ENCODE measurements around the gene SLC2A4. TPM values are rescaled to one million over a fixed set of nuclear protein-coding genes. Genes with fewer than 3 reads are reported as not detected.

SLC2A4 gene
- polyA plus RNA-seq, 3 donors = not detected

DNA sequence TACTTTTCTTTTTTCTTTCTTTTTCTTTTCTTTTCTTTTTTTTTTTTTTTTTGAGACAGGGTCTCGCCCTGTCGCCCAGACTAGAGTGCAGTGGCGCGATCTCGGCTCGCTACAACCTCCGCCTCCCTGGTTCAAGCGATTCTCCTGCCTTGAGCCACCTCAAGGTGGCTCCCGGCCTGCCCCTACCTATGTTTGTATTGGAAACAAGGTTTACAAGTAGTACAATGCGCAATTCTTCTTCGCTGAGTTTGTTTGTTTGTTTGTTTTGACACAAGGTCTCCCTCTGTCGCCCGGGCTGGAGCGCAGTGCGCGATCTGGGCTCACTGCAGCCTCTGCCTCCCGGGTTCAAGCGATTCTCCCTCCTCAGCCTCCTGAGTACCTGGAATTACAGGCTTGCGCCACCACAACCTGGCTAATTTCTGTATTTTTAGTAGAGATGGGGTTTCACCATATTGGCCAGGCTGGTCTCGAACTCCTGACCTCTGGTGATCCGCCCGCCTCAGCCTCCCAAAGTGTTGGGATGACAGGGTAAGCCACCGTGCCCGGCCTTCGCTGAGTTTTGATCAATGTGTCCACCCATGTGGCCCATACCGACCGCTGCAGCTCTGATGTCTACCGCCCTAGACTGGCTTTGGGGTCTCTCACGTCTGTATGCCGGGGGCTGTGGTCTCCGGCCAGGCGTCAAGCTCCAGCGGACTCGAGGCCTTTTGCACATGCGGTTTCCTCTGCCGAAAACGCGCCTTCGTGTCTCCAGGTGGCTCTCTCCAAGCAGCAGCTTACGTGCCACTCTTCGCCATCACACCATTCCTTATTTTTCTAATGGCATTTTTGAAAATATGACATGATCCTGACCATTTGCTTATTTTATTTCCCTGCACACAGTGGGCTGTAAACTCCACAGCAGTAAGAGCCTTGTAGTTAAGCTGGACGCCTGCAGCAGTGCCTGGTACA is 14.0 kb downstream of the SLC2A4 start:
- Histone ChIP-seq H3K4me2 (replicated peaks; ENCODE audit: extremely low read depth, low read length, poor library complexity, severe bottlenecking) (peak overlapping the region; percentile 61), H4K20me1 (ENCODE audit: insufficient read depth, low read length) (no peaks in the 10 kb centered on the region), H3K4me1 (ENCODE audit: control insufficient read depth in 1 of 2, insufficient read depth in 2 of 2, low read length in 2 of 2) (peaks cover 21 to 32% of the 10 kb centered on the region in 2 donors), H2AFZ (ENCODE audit: insufficient read depth, low read depth, low read length, poor library complexity, severe bottlenecking) (no peak overlapping the region), H3K4me3 (replicated peaks in 1 of 3; ENCODE audit: low read depth in 2 of 3, low read length in 3 of 3) (peak overlapping the region in 1 of 3 experiments; percentile 44), H3K9ac (ENCODE audit: insufficient read depth, low read length, poor library complexity, severe bottlenecking) (no peak overlapping the region), H3K79me2 (ENCODE audit: insufficient read depth, low read length) (no peaks in the 10 kb centered on the region), H3K27ac (ENCODE audit: low read depth in 1 of 2, low read length in 2 of 2) (no peak overlapping the region), H3K27me3 (ENCODE audit: control insufficient read depth in 2 of 2, insufficient read depth in 2 of 2, low read length in 2 of 2) (peaks cover 35 to 54% of the 10 kb centered on the region in 2 donors), H3K9me3 (replicated peaks in 1 of 2; ENCODE audit: control insufficient read depth in 1 of 2, insufficient read depth in 1 of 2, low read length in 2 of 2) (peaks cover 0 to 13% of the 10 kb centered on the region in 2 donors), H3K36me3 (replicated peaks in 1 of 2; ENCODE audit: control insufficient read depth in 1 of 2, insufficient read depth in 2 of 2, low read length in 2 of 2) (no peaks in the 10 kb centered on the region)
- TF ChIP-seq, protein P1, sequence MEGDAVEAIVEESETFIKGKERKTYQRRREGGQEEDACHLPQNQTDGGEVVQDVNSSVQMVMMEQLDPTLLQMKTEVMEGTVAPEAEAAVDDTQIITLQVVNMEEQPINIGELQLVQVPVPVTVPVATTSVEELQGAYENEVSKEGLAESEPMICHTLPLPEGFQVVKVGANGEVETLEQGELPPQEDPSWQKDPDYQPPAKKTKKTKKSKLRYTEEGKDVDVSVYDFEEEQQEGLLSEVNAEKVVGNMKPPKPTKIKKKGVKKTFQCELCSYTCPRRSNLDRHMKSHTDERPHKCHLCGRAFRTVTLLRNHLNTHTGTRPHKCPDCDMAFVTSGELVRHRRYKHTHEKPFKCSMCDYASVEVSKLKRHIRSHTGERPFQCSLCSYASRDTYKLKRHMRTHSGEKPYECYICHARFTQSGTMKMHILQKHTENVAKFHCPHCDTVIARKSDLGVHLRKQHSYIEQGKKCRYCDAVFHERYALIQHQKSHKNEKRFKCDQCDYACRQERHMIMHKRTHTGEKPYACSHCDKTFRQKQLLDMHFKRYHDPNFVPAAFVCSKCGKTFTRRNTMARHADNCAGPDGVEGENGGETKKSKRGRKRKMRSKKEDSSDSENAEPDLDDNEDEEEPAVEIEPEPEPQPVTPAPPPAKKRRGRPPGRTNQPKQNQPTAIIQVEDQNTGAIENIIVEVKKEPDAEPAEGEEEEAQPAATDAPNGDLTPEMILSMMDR (IDR thresholded peaks at IDR 0.05) = no peak
- Mint-ChIP-seq H3K36me3 (peaks cover 0 to 6% of the 10 kb centered on the region in 2 donors), H3K9me3 (peaks cover 0 to 23% (median 12%) of the 10 kb centered on the region in 7 donors), H3K27ac (peak overlapping the region in 1 of 7 donors; percentile 46), H3K4me3 (peak overlapping the region in 1 of 2 donors; percentile 89), H3K27me3 (ENCODE audit: low read depth in 3 of 3) (peaks cover 62 to 85% (median 67%) of the 10 kb centered on the region in 3 donors), H3K4me1 (peaks cover 24% of the 10 kb centered on the region)
- DNase-seq = no peak
- intact Hi-C loops (cut with micrococcal nuclease) = loop anchor here (1.0 to 5.0 kb wide), 3 partner anchors 15 to 249 kb away; no protein-coding TSS in a partner anchor
- 47% methylated on average over 29 of the region's 42 CpGs for WGBS (ENCODE audit: insufficient coverage)

DNA sequence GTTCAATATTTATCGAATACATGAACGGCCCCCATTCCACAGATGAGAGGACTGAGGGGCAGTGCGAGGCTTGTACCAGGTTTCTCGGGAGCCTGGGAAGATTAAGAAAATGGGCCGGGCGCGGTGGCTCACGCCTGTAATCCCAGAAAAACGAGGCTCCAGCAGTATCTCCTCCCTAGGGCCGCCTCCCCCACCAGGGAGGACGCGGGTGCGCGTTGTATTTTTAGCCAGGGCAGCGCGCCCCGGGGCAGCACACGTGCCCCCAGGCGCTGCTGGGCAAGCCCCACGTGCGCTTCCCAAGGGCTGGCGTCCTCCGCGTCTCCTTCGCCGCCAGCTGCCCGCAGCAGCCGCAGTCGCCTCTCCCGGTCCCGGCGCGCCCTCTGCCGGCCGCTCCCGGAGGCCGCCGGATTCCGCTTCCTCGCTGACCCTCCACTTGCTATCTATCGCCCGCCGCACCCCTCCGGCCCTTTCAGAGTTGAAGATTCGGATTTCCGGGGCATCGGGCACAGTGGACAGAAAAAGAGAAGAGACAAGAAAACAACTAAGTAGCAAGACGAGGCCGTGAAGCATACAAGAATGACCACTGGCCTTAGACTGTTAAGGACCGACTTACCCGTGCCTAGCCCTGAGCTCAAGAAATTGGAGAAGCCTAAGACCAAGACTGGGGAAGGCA is 14.8 kb downstream of the SLC2A4 start:
- H3K27me3 ChIP-seq (ENCODE audit: control insufficient read depth in 2 of 2, insufficient read depth in 2 of 2, low read length in 2 of 2) = peaks cover 35 to 47% of the 10 kb centered on the region in 2 donors
- Mint-ChIP-seq H3K27me3 (ENCODE audit: low read depth in 3 of 3) (peaks cover 58 to 81% (median 68%) of the 10 kb centered on the region in 3 donors), H3K27ac (peak overlapping the region in 2 of 7 donors; percentile 58 to 62), H3K9me3 (peaks cover 0 to 23% (median 12%) of the 10 kb centered on the region in 7 donors), H3K4me3 (peak overlapping the region in 1 of 2 donors; percentile 89), H3K36me3 (peaks cover 0 to 6% of the 10 kb centered on the region in 2 donors), H3K4me1 (peaks cover 24% of the 10 kb centered on the region)
- H3K27ac ChIP-seq (ENCODE audit: low read depth in 1 of 2, low read length in 2 of 2) = no peak overlapping the region
- 6% methylated on average over 49 of the region's 51 CpGs for WGBS (ENCODE audit: insufficient coverage)
- peak overlapping the region in 1 of 3 experiments; percentile 23 for H3K4me3 ChIP-seq (replicated peaks in 1 of 3; ENCODE audit: low read depth in 2 of 3, low read length in 3 of 3)
- H2AFZ ChIP-seq (ENCODE audit: insufficient read depth, low read depth, low read length, poor library complexity, severe bottlenecking) = peak overlapping the region; percentile 52
- H3K9me3 ChIP-seq (replicated peaks in 1 of 2; ENCODE audit: control insufficient read depth in 1 of 2, insufficient read depth in 1 of 2, low read length in 2 of 2) = peaks cover 0 to 13% of the 10 kb centered on the region in 2 donors
- peak; percentile 71 to 86 (median 79) for DNase-seq
- H3K4me2 ChIP-seq (replicated peaks; ENCODE audit: extremely low read depth, low read length, poor library complexity, severe bottlenecking) = peak overlapping the region; percentile 61
- no peaks in the 10 kb centered on the region for H4K20me1 ChIP-seq (ENCODE audit: insufficient read depth, low read length)
- no peak overlapping the region for H3K9ac ChIP-seq (ENCODE audit: insufficient read depth, low read length, poor library complexity, severe bottlenecking)
- TF ChIP-seq, protein P1 (IDR thresholded peaks at IDR 0.05) = peak; percentile 97
- no peaks in the 10 kb centered on the region for H3K36me3 ChIP-seq (replicated peaks in 1 of 2; ENCODE audit: control insufficient read depth in 1 of 2, insufficient read depth in 2 of 2, low read length in 2 of 2)
- H3K79me2 ChIP-seq (ENCODE audit: insufficient read depth, low read length) = no peaks in the 10 kb centered on the region
- intact Hi-C loops (cut with micrococcal nuclease) = loop anchor here (1.0 to 5.0 kb wide), 3 partner anchors 16 to 250 kb away; no protein-coding TSS in a partner anchor
- H3K4me1 ChIP-seq (ENCODE audit: control insufficient read depth in 1 of 2, insufficient read depth in 2 of 2, low read length in 2 of 2) = peaks cover 21 to 32% of the 10 kb centered on the region in 2 donors
